Heart right ventricle (tissue), 16 donors: ENCODE data around the gene ABAT. TPM values are rescaled to one million over a fixed set of nuclear protein-coding genes. Genes with fewer than 3 reads are reported as not detected.

Experiments used
- ATAC-seq, 8 donors: fragments of 200-7000 bp; cut with Tn5 transposase; one replicate each; pipeline ENCODE4 v1.9.1; 2020; ENCODE audit warnings: mild to moderate bottlenecking in 8 of 8, moderate library complexity in 8 of 8, moderate number of reproducible peaks in 1 of 8
- DNase-seq, 2 donors: peaks; one replicate each; pipeline ENCODE4 v3.0.0-alpha.2; 2020
- H3K27ac ChIP-seq, 10 donors: fragments of 200-600 bp; sonication (generic) in 2 of 10; one replicate each; pipeline versions ENCODE4 v1.5.0 to v1.8.0; 2020 to 2022; ENCODE audit warnings: mild to moderate bottlenecking in 3 of 10
- H3K27me3 ChIP-seq, 7 donors: fragments of 200-600 bp; one replicate each; pipeline ENCODE4 v1.8.0; 2021 to 2022; ENCODE audit warnings: mild to moderate bottlenecking in 2 of 7
- H3K36me3 ChIP-seq, 9 donors: fragments of 200-600 bp; sonication (generic) in 1 of 9; one replicate each; pipeline versions ENCODE4 v1.5.0 to v1.8.0; 2020 to 2022; ENCODE audit warnings: mild to moderate bottlenecking in 2 of 9
- H3K4me1 ChIP-seq, 9 donors: fragments of 200-600 bp; sonication (generic) in 1 of 9; one replicate each; pipeline versions ENCODE4 v1.5.0 to v1.8.0; 2020 to 2022; ENCODE audit warnings: mild to moderate bottlenecking in 4 of 9
- H3K4me3 ChIP-seq, 10 donors: fragments of 200-600 bp; sonication (generic) in 2 of 10; one replicate each; pipeline versions ENCODE4 v1.5.0 to v1.8.0; 2020 to 2022; ENCODE audit warnings: mild to moderate bottlenecking in 7 of 10, moderate library complexity in 2 of 10
- H3K9me3 ChIP-seq, 11 donors: fragments of 200-600 bp in 10 of 11; sonication (generic) in 2 of 11; one replicate each; pipeline versions ENCODE4 v1.5.0 to v1.8.0; 2013 to 2022; ENCODE audit warnings: mild to moderate bottlenecking in 2 of 11, control low read depth in 1 of 11, moderate library complexity in 1 of 11
- CTCF ChIP-seq, 9 donors: fragments of 200-600 bp; sonication (generic) in 2 of 9; IDR thresholded peaks; one replicate each; pipeline versions ENCODE4 v1.5.0 to v1.8.0; 2021 to 2022; ENCODE audit warnings: antibody characterized with exemption in 9 of 9, mild to moderate bottlenecking in 5 of 9, moderate library complexity in 1 of 9
- WGBS, 2 donors: extraction: QIAGEN DNeasy Blood & Tissue Kit; methylation state at CpG; one replicate each; pipeline ENCODE4 v1.1.7; 2013; ENCODE audit warnings: inconsistent platforms in 1 of 2; 5-methylcytosine and 5-hydroxymethylcytosine counted together
- intact Hi-C, 10 donors: fragments of 100-400 bp; cut with DNase I; formaldehyde crosslinking; loops; one replicate each; pipeline versions ENCODE4 v1.11.1 to v1.14.2; 2022
- polyA plus RNA-seq, 2 donors: library from polyadenylated mRNA; stranded (reverse); fragments of 200-250 nt; gene quantifications; one replicate each; pipeline ENCODE4 v1.2.3, GENCODE V29; 2013
- total RNA-seq, 10 donors: library from RNA; stranded (reverse); fragmentation: NEBNext Ultra II Directional in 3 of 10; extraction: Animal tissue kit (Norgen Biotek cat#: 25700) in 3 of 10; gene quantifications; one replicate each; pipeline versions ENCODE4 v1.2.1 to v1.2.4, GENCODE V29; 2021 to 2023
- donor health status: Arrhythmogenic right ventricular cardiomyopathy.
- donor health status: ischemic (EF 13 %, LVEDD 7.1; RV severe dilation, severe dysfunction).
- donor health status: healthy with polysubstance abuse.
- donor health status: DM: no; HTN: yes; CAD: no.
- donor health status: DM: no; HTN: no; CAD: no.
- donor health status: ischemic (EF 25% LVEDD 6.9; RV normal size, moderate dysfunction).
- donor health status: ischemic (EF 25% LVEDD 5.7; RV mildly dilated, moderate dysfunction).
- donor health status: healthy.
- donor health status: DM: yes; HTN: yes; CAD: no.
- donor health status: Ischemic cardiomyopathy.
- donor health status: ischemic (EF 35%, LVEDD 5.7; RV mildly dilated, moderate dysfunction).
- donor health status: nonischemic (EF 11% LVEDD 7.7; RV severe dilation, severe dysfunction).
- donor health status: DM: yes; HTN: yes; CAD: no.
- donor health status: PGD.
- donor health status: ischemic (EF 29% LVEDD 5.4; RV normal size, mild dysfunction).
- donor health status: nonischemic (EF 23%, LVEDD 6.1; RV moderate dilation, normal function).

ABAT gene
- total and polyA plus RNA-seq, 12 donors, result 2.2 to 35.9 (median 14.0) TPM

GRCh38 chr16:8686879-8687278, 12.5 kb downstream of the ABAT start:
- H3K27me3 ChIP-seq, result no peaks in the 10 kb centered on the region
- intact Hi-C loops, result loop anchor here in 2 of 10 donors (10.0 kb wide), 2 partner anchors 48 to 58 kb away; no protein-coding TSS in a partner anchor
- H3K36me3 ChIP-seq, result peaks cover 0 to 7% (median 0%) of the 10 kb centered on the region in 9 donors
- H3K27ac ChIP-seq, result peak overlapping the region in 1 of 10 donors; percentile 69
- no peak overlapping the region for H3K4me3 ChIP-seq
- DNase-seq (no peak), ATAC-seq (no peak)
- TF ChIP-seq CTCF (IDR thresholded peaks at IDR 0.05), result no peak
- WGBS, 2 donors, result 92 to 93% methylated on average over 9 of the region's 9 CpGs
- peaks cover 0 to 21% (median 9%) of the 10 kb centered on the region in 11 donors for H3K9me3 ChIP-seq
- peaks cover 0 to 9% (median 3%) of the 10 kb centered on the region in 9 donors for H3K4me1 ChIP-seq

GRCh38 chr16:8689686-8690085, 15.3 kb downstream of the ABAT start:
- TF ChIP-seq CTCF (IDR thresholded peaks at IDR 0.05), result no peak
- no peak for ATAC-seq
- WGBS, 2 donors, result 63 to 68% methylated on average over 1 of the region's 1 CpG
- no peak for DNase-seq
- Histone ChIP-seq H3K27me3 (no peaks in the 10 kb centered on the region), H3K36me3 (peaks cover 0 to 7% (median 0%) of the 10 kb centered on the region in 9 donors), H3K9me3 (peaks cover 0 to 21% (median 9%) of the 10 kb centered on the region in 11 donors), H3K4me1 (peaks cover 0 to 9% (median 3%) of the 10 kb centered on the region in 9 donors), H3K27ac (no peak overlapping the region), H3K4me3 (no peak overlapping the region)
- intact Hi-C loops, result loop anchor here in 2 of 10 donors (10.0 kb wide), 2 partner anchors 45 to 55 kb away; no protein-coding TSS in a partner anchor

- Histone ChIP-seq H3K36me3 (peaks cover 0 to 7% (median 0%) of the 10 kb centered on the region in 9 donors), H3K9me3 (peaks cover 0 to 21% (median 9%) of the 10 kb centered on the region in 11 donors), H3K27me3 (no peaks in the 10 kb centered on the region), H3K4me1 (peaks cover 0 to 3% (median 0%) of the 10 kb centered on the region in 9 donors), H3K4me3 (no peak overlapping the region), H3K27ac (no peak overlapping the region)
- no peak for DNase-seq
- no peak for ATAC-seq
- no peak for TF ChIP-seq CTCF (IDR thresholded peaks at IDR 0.05)
- intact Hi-C loops, result no loop called here
- WGBS, 2 donors, result 83 to 84% methylated on average over 8 of the region's 8 CpGs
Observed at GRCh38 chr16:8691728-8692127, 17.3 kb downstream of the ABAT start.

- intact Hi-C loops, result no loop called here
- Histone ChIP-seq H3K27ac (no peak overlapping the region), H3K9me3 (peaks cover 0 to 7% (median under 1%) of the 10 kb centered on the region in 11 donors), H3K4me1 (no peaks in the 10 kb centered on the region), H3K36me3 (peaks cover 0 to 8% (median 0%) of the 10 kb centered on the region in 9 donors), H3K4me3 (no peak overlapping the region), H3K27me3 (no peaks in the 10 kb centered on the region)
- ATAC-seq, result no peak
- 74% methylated on average over 18 of the region's 18 CpGs for WGBS, 2 donors
- DNase-seq, result no peak
- no peak for TF ChIP-seq CTCF (IDR thresholded peaks at IDR 0.05)
Observed at GRCh38 chr16:8694795-8695728, 20.6 kb downstream of the ABAT start.
